ENCODE results near the gene FAM13A. TPM values are rescaled to one million over a fixed set of nuclear protein-coding genes. Genes with fewer than 3 reads are reported as not detected.
"Not testable (repeated sequence)": the region's sequence is repeated elsewhere in the genome, so short reads cannot be mapped to it uniquely, and the experiment has no call there.

The FAM13A gene
- total RNA-seq, 1 donor from 2014 or later: 68.5 TPM

- no peak for DNase-seq
Observed at GRCh38 chr4:88897752-88898151, 159.2 kb downstream of the FAM13A start.

- peak; percentile 25 for DNase-seq
Observed at GRCh38 chr4:88897180-88897579, 159.8 kb downstream of the FAM13A start.

GRCh38 chr4:88893961-88894360 is 163.0 kb downstream of the FAM13A start:
- DNase-seq: no peak

DNA sequence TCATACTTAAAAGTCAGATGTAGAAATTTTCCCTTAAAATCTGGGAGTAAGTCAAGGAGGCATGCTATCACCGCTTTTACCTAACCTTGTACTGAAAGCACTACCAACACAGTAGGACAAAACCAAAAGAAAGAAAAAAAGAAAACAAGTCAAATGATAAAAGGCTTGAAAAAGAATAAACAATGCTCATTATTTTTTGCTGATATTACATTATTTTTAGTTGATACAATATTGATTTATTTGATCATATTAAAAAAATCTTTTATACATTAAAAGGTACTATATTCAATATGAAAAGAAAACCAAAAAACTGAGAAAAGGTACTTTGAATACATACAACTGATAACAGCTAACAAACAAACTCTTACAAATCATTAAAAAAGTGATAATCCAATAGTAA is 164.3 kb downstream of the FAM13A start:
- DNase-seq: no peak

DNA sequence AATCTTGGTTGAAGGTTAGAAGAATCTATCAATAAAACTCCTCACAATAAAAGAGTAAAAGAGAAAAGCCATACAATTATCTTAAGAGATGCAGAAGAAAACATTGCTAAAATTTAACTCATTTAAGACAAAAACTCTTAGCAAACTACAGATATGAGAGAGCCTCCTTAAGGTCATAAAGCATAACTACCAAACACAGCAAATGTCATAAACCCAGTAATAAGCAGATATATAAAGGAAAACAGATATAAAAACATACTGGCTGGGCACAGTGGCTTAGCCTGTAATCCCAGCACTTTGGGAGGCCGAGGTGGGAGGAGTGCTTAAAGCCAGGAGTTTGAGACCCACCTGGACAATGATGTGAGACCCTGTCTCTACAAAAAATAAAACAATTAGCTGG is 165.3 kb downstream of the FAM13A start:
- no peak for DNase-seq

GRCh38 chr4:88887409-88887808 is 169.6 kb downstream of the FAM13A start:
- not testable (repeated sequence) for DNase-seq

- DNase-seq: no peak
Observed at GRCh38 chr4:88881227-88881569, 175.8 kb downstream of the FAM13A start.

DNA sequence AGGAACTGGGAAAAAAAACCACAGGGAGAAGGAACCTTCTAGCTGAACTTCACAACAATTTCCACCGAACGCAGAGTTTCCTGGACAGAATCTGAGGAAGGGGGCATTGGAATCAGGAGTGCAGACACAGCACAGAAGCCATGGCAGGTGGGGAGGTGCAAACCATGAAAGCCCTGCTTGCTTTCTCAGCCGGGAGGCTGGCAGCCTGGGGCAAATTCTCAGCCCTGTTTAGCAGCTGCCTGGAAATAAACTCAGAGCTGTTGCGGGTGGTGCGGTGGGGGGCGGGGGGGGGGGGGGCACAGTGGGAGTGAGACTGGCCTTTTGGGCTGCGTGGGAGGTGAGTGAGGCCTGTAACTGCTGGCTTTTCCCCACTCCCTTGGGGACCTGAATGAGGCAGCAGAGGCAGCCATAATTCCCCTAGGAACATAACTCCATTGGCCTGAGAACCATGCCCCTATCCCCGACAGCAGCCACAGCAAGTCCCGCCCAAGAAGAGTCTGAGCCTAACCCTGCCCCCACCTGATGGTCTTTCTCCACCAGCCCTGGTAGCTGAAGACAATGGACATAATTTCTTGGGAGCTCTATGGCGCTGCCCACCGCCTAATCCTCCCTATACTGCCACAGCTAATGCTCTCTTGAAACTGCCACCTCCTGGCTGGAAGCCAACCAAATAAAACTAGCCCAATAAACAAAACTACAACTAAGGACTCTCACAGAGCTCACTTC is 176.3 kb downstream of the FAM13A start:
- peak; percentile 20 for DNase-seq

DNA sequence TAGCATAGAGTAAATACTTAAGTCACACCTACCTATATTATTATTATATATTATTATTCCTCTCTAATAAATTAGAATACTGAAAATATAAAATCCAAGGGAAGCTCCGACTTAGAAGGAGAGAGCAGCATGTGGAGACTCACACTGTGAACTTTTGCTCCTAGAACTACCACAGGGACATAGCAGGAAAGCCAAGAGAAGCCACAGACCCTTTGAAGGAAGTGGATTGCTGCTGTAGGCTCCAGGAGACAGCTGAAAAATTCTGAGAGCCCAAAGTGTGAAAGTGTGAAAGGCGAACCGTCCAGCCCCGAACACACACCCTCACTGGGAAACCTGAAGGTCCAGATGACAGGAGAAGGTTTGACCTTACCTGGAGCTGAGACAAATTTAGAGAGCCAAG is 177.0 kb downstream of the FAM13A start:
- DNase-seq: no peak

- DNase-seq: no peak
Observed at GRCh38 chr4:88878642-88879041, 178.3 kb downstream of the FAM13A start.

DNA sequence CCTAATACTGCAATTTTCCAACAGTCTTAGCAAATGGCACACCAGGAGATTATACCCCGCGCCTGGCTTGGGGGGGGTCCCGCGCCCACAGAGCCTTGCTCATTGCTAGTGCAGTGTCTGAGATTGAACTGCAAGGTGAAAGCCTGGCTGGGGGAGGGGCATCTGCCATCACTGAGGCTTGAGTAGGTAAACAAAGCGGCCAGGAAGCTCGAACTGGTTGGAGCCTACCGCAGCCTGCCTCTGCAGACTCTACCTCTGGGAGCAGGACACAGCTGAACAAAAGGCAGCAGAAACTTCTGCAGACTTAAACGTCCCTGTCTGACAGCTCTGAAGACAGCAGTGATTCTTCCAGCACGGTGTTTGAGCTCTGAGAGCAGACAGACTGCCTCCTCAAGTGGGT is 186.6 kb downstream of the FAM13A start:
- no peak for DNase-seq

DNA sequence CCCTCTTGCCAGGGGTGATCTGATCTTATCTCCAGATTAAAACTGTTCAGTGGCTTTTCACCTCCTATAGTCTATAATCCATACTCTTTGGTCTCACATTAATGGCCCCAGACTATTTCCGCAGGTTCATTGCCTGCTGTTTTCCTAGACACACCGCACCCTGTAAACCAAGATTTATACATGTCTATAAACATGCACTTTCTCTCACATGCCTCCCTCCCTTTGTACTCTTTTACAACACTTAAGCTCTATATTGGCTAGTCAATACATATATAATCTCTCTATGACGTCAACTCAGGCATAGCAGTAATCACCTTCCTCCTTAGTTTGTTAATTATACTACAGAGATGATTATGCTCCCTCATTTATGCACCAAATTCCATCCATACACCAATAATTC is 188.5 kb downstream of the FAM13A start:
- no peak for DNase-seq

DNA sequence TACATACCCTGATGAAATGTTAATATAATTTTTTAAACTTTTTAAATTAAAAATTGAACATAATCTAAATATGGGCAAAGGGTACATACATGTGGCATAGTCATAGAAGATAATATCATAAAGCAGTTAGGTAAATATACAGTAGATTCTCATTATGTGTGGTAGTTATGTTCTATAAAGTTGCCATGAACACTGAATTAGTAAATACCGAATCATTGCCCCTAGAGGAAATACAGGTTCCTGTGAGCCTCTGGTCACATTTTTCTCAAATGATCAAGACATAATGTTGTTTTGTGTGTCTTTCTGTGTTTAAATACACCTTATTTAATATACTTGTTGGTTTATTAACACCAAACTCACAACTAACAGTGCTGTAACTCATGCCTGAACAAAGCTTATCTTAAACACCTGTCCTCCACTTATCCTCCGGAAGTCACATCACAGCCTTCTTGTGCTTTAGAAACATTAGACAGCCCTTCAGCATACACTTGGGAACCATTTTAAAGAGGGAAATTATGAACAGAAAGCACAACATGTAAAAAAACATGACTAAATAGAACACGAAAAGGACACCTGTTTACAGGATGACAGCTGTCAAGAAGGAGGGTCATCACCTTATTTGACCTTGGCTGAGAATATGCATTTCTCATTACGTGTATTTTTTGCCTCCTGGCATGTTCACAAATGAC is 190.0 kb downstream of the FAM13A start:
- peak; percentile 44 for DNase-seq

GRCh38 chr4:88865466-88865865 is 191.5 kb downstream of the FAM13A start:
- no peak for DNase-seq

DNA sequence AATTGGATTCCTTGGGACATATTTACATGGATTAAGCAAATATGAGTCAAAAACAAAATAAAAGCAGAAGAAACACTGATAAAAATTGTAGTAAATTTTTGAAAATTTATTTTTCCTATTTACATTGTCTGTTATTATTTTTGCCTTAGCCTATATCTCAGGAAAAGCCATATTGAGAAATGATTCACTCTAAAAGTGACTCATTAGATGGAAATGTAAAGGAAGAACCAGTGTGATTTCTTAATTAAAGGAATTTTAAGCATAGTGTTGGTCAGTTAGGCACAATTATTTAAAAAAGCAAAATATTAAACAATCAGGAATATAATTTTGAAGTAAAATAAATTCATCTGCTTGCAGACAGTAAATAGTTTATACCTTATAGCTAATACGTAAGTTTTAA is 191.9 kb downstream of the FAM13A start:
- DNase-seq: no peak

DNA sequence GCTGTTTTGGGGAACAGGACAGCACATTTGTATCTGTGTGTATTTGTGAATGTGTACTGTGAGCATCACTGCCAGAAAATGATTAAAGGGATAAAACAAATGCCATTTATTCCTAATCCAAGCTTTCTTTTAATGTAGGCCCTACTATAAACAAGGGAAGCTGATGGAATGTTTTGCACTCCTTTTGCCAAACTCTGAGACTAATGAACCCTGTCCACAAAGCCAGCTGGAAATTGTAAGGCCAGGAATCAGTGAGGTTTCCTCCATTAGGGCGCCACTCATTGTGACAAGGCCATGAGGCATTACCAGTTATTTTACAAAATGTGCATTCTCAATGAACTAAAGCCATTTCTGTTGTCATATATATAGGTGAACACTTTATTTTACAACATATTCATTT is 196.4 kb downstream of the FAM13A start:
- DNase-seq: peak; percentile 52

- DNase-seq: no peak
Observed at GRCh38 chr4:88859191-88859812, 197.7 kb downstream of the FAM13A start.

DNA sequence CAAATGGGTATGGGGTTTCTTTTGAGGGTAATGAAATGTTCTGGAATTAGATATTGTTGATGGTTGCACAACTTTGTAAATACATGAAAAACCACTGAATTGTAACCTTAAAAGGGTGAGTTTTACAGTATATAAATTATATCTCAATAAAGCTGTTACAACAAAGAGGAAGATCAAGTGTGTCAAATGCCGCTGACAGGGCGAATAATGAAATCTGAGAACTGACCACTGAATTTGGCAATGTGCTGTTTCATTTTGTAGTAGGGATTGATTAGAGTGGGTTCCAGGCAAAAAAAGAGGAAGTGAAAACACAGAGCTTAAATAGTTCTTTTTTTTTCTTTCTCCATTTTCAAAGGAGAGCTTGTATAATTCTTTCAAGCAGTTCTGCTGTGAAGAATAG is 198.2 kb downstream of the FAM13A start:
- peak; percentile 16 for DNase-seq

DNA sequence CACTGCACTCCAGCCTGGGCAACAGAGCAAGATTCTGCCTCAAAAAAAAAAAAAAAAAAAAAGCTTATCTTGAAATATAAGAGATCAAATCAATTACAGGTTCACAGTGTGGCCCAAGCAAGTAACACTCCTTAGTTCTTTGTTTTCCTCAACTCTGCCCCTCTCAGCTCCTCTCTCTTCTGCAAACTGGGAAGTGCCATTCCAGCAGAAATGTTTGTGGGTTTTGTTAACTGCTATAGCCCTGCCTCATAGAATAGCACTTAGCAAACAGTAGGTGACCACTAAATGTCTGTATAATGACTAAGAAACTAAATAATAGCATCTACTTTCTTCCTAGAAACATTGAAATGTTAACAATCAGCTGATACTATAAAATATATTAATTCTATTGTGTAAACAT is 199.4 kb downstream of the FAM13A start:
- no peak for DNase-seq

DNA sequence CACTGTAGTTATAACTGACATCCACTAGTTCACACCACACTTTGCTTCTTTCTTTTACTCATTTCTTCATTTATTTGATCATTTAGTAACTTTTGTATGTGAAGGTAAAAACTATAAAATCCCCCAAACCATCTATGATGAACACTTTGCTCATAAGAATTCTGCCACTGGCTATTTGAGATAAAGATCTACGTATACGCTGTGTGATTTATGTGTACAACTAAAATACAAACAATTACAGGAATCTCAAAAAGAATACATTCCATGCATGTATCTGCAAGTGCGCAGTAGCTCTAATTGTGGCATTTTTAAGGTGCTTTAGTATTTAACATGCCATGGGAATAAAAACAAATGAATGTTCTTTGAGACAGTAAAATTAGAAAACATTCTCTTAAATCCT is 202.5 kb downstream of the FAM13A start:
- no peak for DNase-seq

GRCh38 chr4:88853583-88853982 is 203.4 kb downstream of the FAM13A start:
- not testable (repeated sequence) for DNase-seq

- peak; percentile 34 for DNase-seq
Observed at GRCh38 chr4:88846206-88846790, 210.7 kb downstream of the FAM13A start.

DNA sequence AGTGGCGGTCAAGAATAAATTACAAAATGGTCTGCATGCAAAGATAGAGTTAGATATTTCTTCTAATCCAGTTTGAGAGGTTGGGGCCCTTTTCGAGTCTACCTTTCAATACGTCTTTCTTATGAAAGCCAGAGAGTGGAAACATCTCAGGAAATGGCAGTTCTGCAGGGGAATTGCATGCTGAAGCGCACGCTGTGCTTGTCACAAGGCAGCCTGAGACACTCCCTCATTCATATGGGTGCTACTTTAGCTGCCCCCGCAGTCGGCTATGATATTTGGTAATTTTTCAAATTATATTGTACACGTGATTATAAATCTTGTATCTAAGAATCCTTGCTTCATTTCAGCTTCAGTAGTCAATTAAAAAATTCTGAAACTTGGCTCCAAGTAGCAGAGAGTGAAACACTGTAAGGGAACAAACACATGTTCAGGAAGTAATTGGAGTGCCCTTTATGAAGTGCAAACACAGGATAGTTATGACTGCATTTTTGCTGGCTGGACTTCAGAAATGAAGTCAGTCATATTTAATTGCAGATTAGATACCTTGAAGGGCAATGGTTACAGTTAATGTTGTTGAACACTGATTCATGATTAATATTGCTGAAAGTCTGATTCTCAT is 213.8 kb downstream of the FAM13A start:
- peak; percentile 48 for DNase-seq
